ENCODE results near the gene KDM4F. TPM values are rescaled to one million over a fixed set of nuclear protein-coding genes. Genes with fewer than 3 reads are reported as not detected.

Gene KDM4F
- total RNA-seq, 1 donor from 2014 or later = not detected

- Histone ChIP-seq H3K4me3 (peak overlapping the region; percentile 53 to 60), H3K27me3 (no peaks in the 10 kb centered on the region), H3K9me3 (no peaks in the 10 kb centered on the region), H3K4me1 (peaks cover 27% of the 10 kb centered on the region), H3K36me3 (no peaks in the 10 kb centered on the region), H3K27ac (peak overlapping the region; percentile 95)
- TF ChIP-seq CTCF (IDR thresholded peaks at IDR 0.05) = peak in 1 of 3 experiments; percentile 35
- TF ChIP-seq POLR2AphosphoS5 (IDR thresholded peaks at IDR 0.05; ENCODE audit: insufficient read depth in 1 of 2, low read depth in 1 of 2) = peak in 1 of 2 donors; percentile 74
- TF ChIP-seq POLR2A (IDR thresholded peaks at IDR 0.05) = peak in 1 of 2 donors; percentile 41
- intact Hi-C loops (cut with DNase I) = loop anchor here (2.0 kb wide), 1 partner anchor 84 kb away; no protein-coding TSS in a partner anchor
- no peak for DNase-seq (ENCODE audit: extremely low spot score in 2 of 2)
These were observed 18.0 kb downstream of the KDM4F start for GRCh38 chr11:95067039-95067840.

DNA sequence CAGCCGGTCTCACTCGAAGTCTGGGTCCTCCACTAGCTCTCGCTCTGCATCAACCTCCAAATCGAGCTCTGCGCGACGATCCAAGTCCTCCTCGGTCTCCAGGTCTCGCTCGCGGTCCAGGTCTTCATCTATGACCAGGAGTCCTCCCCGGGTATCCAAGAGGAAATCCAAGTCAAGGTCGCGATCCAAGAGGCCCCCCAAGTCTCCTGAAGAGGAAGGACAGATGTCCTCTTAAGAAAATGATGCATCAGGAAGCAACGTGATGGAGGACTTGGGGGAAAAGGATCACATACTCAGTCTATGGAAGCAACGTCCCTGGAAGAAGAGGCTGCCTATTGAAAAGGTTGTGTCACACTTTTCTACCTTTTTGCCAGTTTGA, 18.6 kb downstream of the KDM4F start:
- no peak for DNase-seq (ENCODE audit: extremely low spot score in 2 of 2)
- Histone ChIP-seq H3K9me3 (no peaks in the 10 kb centered on the region), H3K4me1 (peaks cover 27% of the 10 kb centered on the region), H3K4me3 (peak overlapping the region; percentile 53 to 60), H3K27ac (peak overlapping the region; percentile 95), H3K27me3 (no peaks in the 10 kb centered on the region), H3K36me3 (no peaks in the 10 kb centered on the region)
- TF ChIP-seq POLR2AphosphoS5 (IDR thresholded peaks at IDR 0.05; ENCODE audit: insufficient read depth in 1 of 2, low read depth in 1 of 2) = no peak
- intact Hi-C loops (cut with DNase I) = loop anchor here (2.0 kb wide), 1 partner anchor 83 kb away; no protein-coding TSS in a partner anchor

DNA sequence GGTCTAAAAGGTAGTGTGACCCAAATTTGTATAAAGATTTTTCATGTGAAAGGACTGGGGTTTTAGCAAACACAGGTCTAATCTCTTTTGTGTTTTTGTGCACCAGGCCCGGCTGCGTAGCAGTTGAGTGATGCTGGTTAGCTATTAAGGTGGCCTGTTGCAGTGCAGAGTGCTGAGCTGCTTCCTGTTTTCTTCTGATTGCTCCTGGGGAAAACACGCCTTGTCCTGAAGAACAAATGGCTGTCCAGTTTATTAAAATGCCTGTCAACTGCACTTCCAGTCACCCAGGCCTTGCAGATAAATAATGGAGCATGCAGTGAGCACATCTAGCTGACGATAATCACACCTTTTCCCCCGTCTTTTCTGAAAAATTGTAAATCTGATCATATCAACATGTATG, 19.3 kb downstream of the KDM4F start:
- intact Hi-C loops (cut with DNase I) = no loop called here

GRCh38 chr11:95070471-95070870, 21.2 kb downstream of the KDM4F start:
- Histone ChIP-seq H3K27me3 (no peaks in the 10 kb centered on the region), H3K9me3 (no peaks in the 10 kb centered on the region), H3K4me1 (peaks cover 50% of the 10 kb centered on the region), H3K36me3 (no peaks in the 10 kb centered on the region), H3K4me3 (no peak overlapping the region), H3K27ac (no peak overlapping the region)
- intact Hi-C loops (cut with DNase I) = loop anchor here (10.0 kb wide), 1 partner anchor 694 kb away; no protein-coding TSS in a partner anchor
- TF ChIP-seq POLR2AphosphoS5 (IDR thresholded peaks at IDR 0.05; ENCODE audit: insufficient read depth in 1 of 2, low read depth in 1 of 2) (no peak), CTCF (IDR thresholded peaks at IDR 0.05) (no peak), POLR2A (IDR thresholded peaks at IDR 0.05) (no peak)
- no peak for DNase-seq (ENCODE audit: extremely low spot score in 2 of 2)

More for the DNA sequence above, 19.3 kb downstream of the KDM4F start:
- Histone ChIP-seq H3K27ac (peak overlapping the region; percentile 95), H3K27me3 (no peaks in the 10 kb centered on the region), H3K4me3 (peak overlapping the region; percentile 53 to 60), H3K36me3 (no peaks in the 10 kb centered on the region), H3K9me3 (no peaks in the 10 kb centered on the region), H3K4me1 (peaks cover 30% of the 10 kb centered on the region)
- peak in 1 of 2 donors; percentile 87 for TF ChIP-seq POLR2A (IDR thresholded peaks at IDR 0.05)
- peak; percentile 32 to 95 for TF ChIP-seq POLR2AphosphoS5 (IDR thresholded peaks at IDR 0.05; ENCODE audit: insufficient read depth in 1 of 2, low read depth in 1 of 2)
- TF ChIP-seq CTCF (IDR thresholded peaks at IDR 0.05) = peak in 1 of 3 experiments; percentile 13
- peak in 1 of 2 donors; percentile 96 for DNase-seq (ENCODE audit: extremely low spot score in 2 of 2)

- Histone ChIP-seq H3K4me3 (no peak overlapping the region), H3K27me3 (no peaks in the 10 kb centered on the region), H3K4me1 (peaks cover 54% of the 10 kb centered on the region), H3K27ac (no peak overlapping the region), H3K36me3 (no peaks in the 10 kb centered on the region), H3K9me3 (no peaks in the 10 kb centered on the region)
- TF ChIP-seq POLR2A (IDR thresholded peaks at IDR 0.05) = no peak
- TF ChIP-seq CTCF (IDR thresholded peaks at IDR 0.05) = no peak
- TF ChIP-seq POLR2AphosphoS5 (IDR thresholded peaks at IDR 0.05; ENCODE audit: insufficient read depth in 1 of 2, low read depth in 1 of 2) = no peak
- intact Hi-C loops (cut with DNase I) = loop anchor here (10.0 kb wide), 1 partner anchor 692 kb away; no protein-coding TSS in a partner anchor
- DNase-seq (ENCODE audit: extremely low spot score in 2 of 2) = no peak
These were observed 23.7 kb downstream of the KDM4F start for GRCh38 chr11:95072948-95073347.
